NCI-H146 (cell line): ENCODE measurements around the gene NID1.
"Not testable (repeated sequence)": the region's sequence is repeated elsewhere in the genome, so short reads cannot be mapped to it uniquely, and the experiment has no call there.

Experiments used
- DNase-seq: peaks from one replicate; lab custom pipeline; 2025; lab: John Stamatoyannopoulos, UW

The NID1 gene

GRCh38 chr1:235933766-235934116, 131.1 kb downstream of the NID1 start:
- no peak for DNase-seq

- no peak for DNase-seq
Measured at GRCh38 chr1:235933017-235933765, 131.7 kb downstream of the NID1 start.

- DNase-seq: no peak
Measured at GRCh38 chr1:235932090-235932510, 132.8 kb downstream of the NID1 start.

- no peak for DNase-seq
Measured at GRCh38 chr1:235931171-235931738, 133.6 kb downstream of the NID1 start.

GRCh38 chr1:235930543-235930942, 134.3 kb downstream of the NID1 start:
- DNase-seq: no peak

GRCh38 chr1:235929216-235929615, 135.7 kb downstream of the NID1 start:
- no peak for DNase-seq

- no peak for DNase-seq
Measured at GRCh38 chr1:235928197-235928596, 136.7 kb downstream of the NID1 start.

- not testable (repeated sequence) for DNase-seq
Measured at GRCh38 chr1:235927551-235927950, 137.3 kb downstream of the NID1 start.
